Trophoblast cell (in vitro differentiated cells and primary cell): Measurements from ENCODE around the gene KIAA0930.

Source experiments
- DNase-seq, 2 donors: peaks; one replicate each; pipeline ENCODE4 v3.0.0-alpha.2; 2016
- H2AFZ ChIP-seq: 2 replicates; pipeline ENCODE4 v1.6.1; 2013; ENCODE audit warnings: low read length, moderate library complexity, mild to moderate bottlenecking; ENCODE audit not compliant: insufficient read depth, poor library complexity
- H2AK5ac ChIP-seq: 2 replicates; pipeline ENCODE4 v1.6.1; 2013; ENCODE audit warnings: mild to moderate bottlenecking, low read length
- H2BK120ac ChIP-seq: 2 replicates; pipeline ENCODE4 v1.6.1; 2013; ENCODE audit warnings: low read length, mild to moderate bottlenecking, moderate library complexity; ENCODE audit not compliant: insufficient read depth, poor library complexity
- H2BK12ac ChIP-seq: 2 replicates; pipeline ENCODE4 v1.6.1; 2013; ENCODE audit warnings: mild to moderate bottlenecking, low read length, moderate library complexity
- H2BK5ac ChIP-seq: 2 replicates; pipeline ENCODE4 v1.6.1; 2013; ENCODE audit warnings: low read length, low read depth, moderate library complexity, mild to moderate bottlenecking; ENCODE audit not compliant: poor library complexity
- H3K14ac ChIP-seq: 2 replicates; pipeline ENCODE4 v1.6.1; 2013; ENCODE audit warnings: mild to moderate bottlenecking, low read length
- H3K18ac ChIP-seq: 2 replicates; pipeline ENCODE4 v1.6.1; 2013; ENCODE audit warnings: mild to moderate bottlenecking, low read length
- H3K23ac ChIP-seq: 2 replicates; pipeline ENCODE4 v1.6.1; 2013; ENCODE audit warnings: low read length
- H3K27ac ChIP-seq: 2 replicates; pipeline ENCODE4 v1.5.1; 2013; ENCODE audit warnings: low read depth, mild to moderate bottlenecking, inconsistent platforms, low read length, moderate library complexity
- H3K27me3 ChIP-seq: 2 replicates; pipeline ENCODE4 v1.6.1; 2013; ENCODE audit warnings: inconsistent platforms, mild to moderate bottlenecking, low read length, moderate library complexity; ENCODE audit not compliant: insufficient read depth
- H3K36me3 ChIP-seq, 2 experiments: 1 replicate in 1 of 2; 2 replicates in 1 of 2; pipeline ENCODE4 v1.6.1; 2013; ENCODE audit warnings: low read length in 2 of 2, mild to moderate bottlenecking in 2 of 2, moderate library complexity in 1 of 2; ENCODE audit not compliant: insufficient read depth in 2 of 2, control insufficient read depth in 1 of 2
- H3K4ac ChIP-seq: 2 replicates; pipeline ENCODE4 v1.6.1; 2013; ENCODE audit warnings: low read depth, mild to moderate bottlenecking, low read length, moderate library complexity
- H3K4me1 ChIP-seq, 2 experiments: 1 replicate in 1 of 2; 2 replicates in 1 of 2; pipeline ENCODE4 v1.6.1; 2013; ENCODE audit warnings: low read length in 2 of 2, mild to moderate bottlenecking in 2 of 2, moderate library complexity in 1 of 2; ENCODE audit not compliant: insufficient read depth in 2 of 2, control insufficient read depth in 1 of 2
- H3K4me2 ChIP-seq: 2 replicates; pipeline ENCODE4 v1.6.1; 2013; ENCODE audit warnings: inconsistent platforms, mild to moderate bottlenecking, low read length, moderate library complexity
- H3K4me3 ChIP-seq: 2 replicates; pipeline ENCODE4 v1.5.1; 2013; ENCODE audit warnings: mild to moderate bottlenecking, low read depth, low read length, inconsistent platforms
- H3K79me1 ChIP-seq: one replicate; pipeline ENCODE4 v1.6.1; 2013; ENCODE audit warnings: low read length
- H3K79me2 ChIP-seq: 2 replicates; pipeline ENCODE4 v1.6.1; 2013; ENCODE audit warnings: low read length, mild to moderate bottlenecking; ENCODE audit not compliant: control insufficient read depth, insufficient read depth, poor library complexity
- H3K9ac ChIP-seq: 2 replicates; pipeline ENCODE4 v1.6.1; 2013; ENCODE audit warnings: mild to moderate bottlenecking, low read length
- H3K9me3 ChIP-seq: 2 replicates; pipeline ENCODE4 v1.6.1; 2013; ENCODE audit warnings: low read depth, mild to moderate bottlenecking, control low read depth, inconsistent platforms, low read length; ENCODE audit not compliant: insufficient read depth
- H4K12ac ChIP-seq: 2 replicates; pipeline ENCODE4 v1.6.1; 2013; ENCODE audit warnings: low read depth, mild to moderate bottlenecking, low read length, moderate library complexity
- H4K8ac ChIP-seq: 2 replicates; pipeline ENCODE4 v1.6.1; 2013; ENCODE audit warnings: low read depth, mild to moderate bottlenecking, low read length, moderate library complexity
- H4K91ac ChIP-seq: one replicate; pipeline ENCODE4 v1.6.1; 2013; ENCODE audit warnings: low read depth, mild to moderate bottlenecking, low read length, moderate library complexity
- WGBS: extraction: QIAGEN DNeasy Blood & Tissue Kit; methylation state at CpG from one replicate; pipeline ENCODE4 v1.1.7; 2013; ENCODE audit warnings: missing lambda C conversion rate; ENCODE audit not compliant: insufficient read length, insufficient coverage; ENCODE audit errors: extremely low coverage; 5-methylcytosine and 5-hydroxymethylcytosine counted together

The KIAA0930 gene

GRCh38 chr22:45246060-45246985, 5.6 kb upstream of the KIAA0930 start:
- no peak overlapping the region for H3K4ac ChIP-seq
- H3K27ac ChIP-seq = peak overlapping the region; percentile 80
- H3K36me3 ChIP-seq = no peaks in the 10 kb centered on the region
- H3K9me3 ChIP-seq = no peaks in the 10 kb centered on the region
- peak overlapping the region; percentile 71 for H4K91ac ChIP-seq
- no peak overlapping the region for H3K18ac ChIP-seq
- H2AK5ac ChIP-seq = peak overlapping the region; percentile 82
- peak overlapping the region; percentile 90 for H2BK120ac ChIP-seq
- peaks cover 9 to 23% of the 10 kb centered on the region in 2 experiments for H3K4me1 ChIP-seq
- peaks cover 14% of the 10 kb centered on the region for H3K79me1 ChIP-seq
- no peak overlapping the region for H2AFZ ChIP-seq
- H3K79me2 ChIP-seq = no peaks in the 10 kb centered on the region
- H4K8ac ChIP-seq = peak overlapping the region; percentile 36
- no peak overlapping the region for H3K14ac ChIP-seq
- H3K4me2 ChIP-seq = peak overlapping the region; percentile 43
- H3K4me3 ChIP-seq = no peak overlapping the region
- H4K12ac ChIP-seq = no peak overlapping the region
- peak overlapping the region; percentile 82 for H2BK5ac ChIP-seq
- H3K23ac ChIP-seq = no peak overlapping the region
- H3K27me3 ChIP-seq = no peaks in the 10 kb centered on the region
- WGBS = no CpG with 5 or more reads among the region's 13 CpGs
- DNase-seq = peak; percentile 96 to 97
- peak overlapping the region; percentile 79 for H2BK12ac ChIP-seq
- H3K9ac ChIP-seq = no peak overlapping the region

DNA sequence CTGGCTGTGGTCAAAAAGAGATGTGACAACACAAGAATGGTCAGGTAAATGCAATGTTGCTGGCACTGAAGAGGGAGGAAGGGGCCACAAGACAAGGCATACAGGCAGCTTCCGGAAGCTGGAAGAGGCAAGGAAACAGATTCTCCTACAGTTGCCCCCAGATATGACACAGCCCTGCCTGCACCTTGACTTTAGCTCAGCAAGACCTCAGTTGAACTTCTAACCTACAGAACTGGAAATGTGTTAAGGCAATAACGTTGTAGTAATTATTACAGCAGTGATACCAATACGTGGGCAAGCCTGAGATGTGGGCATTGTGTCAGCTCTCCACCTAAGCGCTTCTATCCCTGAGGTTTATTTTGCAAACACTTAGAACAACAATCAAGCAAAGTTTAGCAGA, 4.2 kb upstream of the KIAA0930 start:
- no CpG with 5 or more reads among the region's 4 CpGs for WGBS
- no peak overlapping the region for H3K14ac ChIP-seq
- no peaks in the 10 kb centered on the region for H3K27me3 ChIP-seq
- H2AK5ac ChIP-seq = peak overlapping the region; percentile 15
- H4K91ac ChIP-seq = no peak overlapping the region
- no peak overlapping the region for H2BK12ac ChIP-seq
- peaks cover 13 to 26% of the 10 kb centered on the region in 2 experiments for H3K4me1 ChIP-seq
- H4K12ac ChIP-seq = no peak overlapping the region
- H2AFZ ChIP-seq = no peak overlapping the region
- DNase-seq = no peak
- H2BK120ac ChIP-seq = no peak overlapping the region
- no peak overlapping the region for H3K9ac ChIP-seq
- H3K79me2 ChIP-seq = peaks cover 6% of the 10 kb centered on the region
- H3K9me3 ChIP-seq = no peaks in the 10 kb centered on the region
- no peaks in the 10 kb centered on the region for H3K36me3 ChIP-seq
- H3K23ac ChIP-seq = no peak overlapping the region
- no peak overlapping the region for H3K4ac ChIP-seq
- H3K27ac ChIP-seq = no peak overlapping the region
- no peak overlapping the region for H3K4me3 ChIP-seq
- no peak overlapping the region for H2BK5ac ChIP-seq
- no peak overlapping the region for H3K18ac ChIP-seq
- no peak overlapping the region for H3K4me2 ChIP-seq
- no peak overlapping the region for H4K8ac ChIP-seq
- peaks cover 23% of the 10 kb centered on the region for H3K79me1 ChIP-seq

- no CpG with 5 or more reads among the region's 7 CpGs for WGBS
- H4K91ac ChIP-seq = no peak overlapping the region
- no peak overlapping the region for H2AFZ ChIP-seq
- no peak overlapping the region for H4K8ac ChIP-seq
- H3K36me3 ChIP-seq = peaks cover 3 to 9% of the 10 kb centered on the region in 2 experiments
- no peak overlapping the region for H3K27ac ChIP-seq
- H3K4me3 ChIP-seq = no peak overlapping the region
- H3K23ac ChIP-seq = no peak overlapping the region
- H3K4me1 ChIP-seq = peaks cover 22 to 29% of the 10 kb centered on the region in 2 experiments
- DNase-seq = no peak
- H2BK5ac ChIP-seq = no peak overlapping the region
- no peak overlapping the region for H2BK12ac ChIP-seq
- no peak overlapping the region for H3K4me2 ChIP-seq
- no peak overlapping the region for H3K18ac ChIP-seq
- H3K4ac ChIP-seq = no peak overlapping the region
- no peak overlapping the region for H3K9ac ChIP-seq
- no peak overlapping the region for H3K14ac ChIP-seq
- no peaks in the 10 kb centered on the region for H3K27me3 ChIP-seq
- peaks cover 22% of the 10 kb centered on the region for H3K79me1 ChIP-seq
- H2AK5ac ChIP-seq = no peak overlapping the region
- H3K79me2 ChIP-seq = peaks cover 7% of the 10 kb centered on the region
- H4K12ac ChIP-seq = no peak overlapping the region
- peaks cover 2% of the 10 kb centered on the region for H3K9me3 ChIP-seq
- no peak overlapping the region for H2BK120ac ChIP-seq
Measured at GRCh38 chr22:45242778-45243191, 2.1 kb upstream of the KIAA0930 start.

DNA sequence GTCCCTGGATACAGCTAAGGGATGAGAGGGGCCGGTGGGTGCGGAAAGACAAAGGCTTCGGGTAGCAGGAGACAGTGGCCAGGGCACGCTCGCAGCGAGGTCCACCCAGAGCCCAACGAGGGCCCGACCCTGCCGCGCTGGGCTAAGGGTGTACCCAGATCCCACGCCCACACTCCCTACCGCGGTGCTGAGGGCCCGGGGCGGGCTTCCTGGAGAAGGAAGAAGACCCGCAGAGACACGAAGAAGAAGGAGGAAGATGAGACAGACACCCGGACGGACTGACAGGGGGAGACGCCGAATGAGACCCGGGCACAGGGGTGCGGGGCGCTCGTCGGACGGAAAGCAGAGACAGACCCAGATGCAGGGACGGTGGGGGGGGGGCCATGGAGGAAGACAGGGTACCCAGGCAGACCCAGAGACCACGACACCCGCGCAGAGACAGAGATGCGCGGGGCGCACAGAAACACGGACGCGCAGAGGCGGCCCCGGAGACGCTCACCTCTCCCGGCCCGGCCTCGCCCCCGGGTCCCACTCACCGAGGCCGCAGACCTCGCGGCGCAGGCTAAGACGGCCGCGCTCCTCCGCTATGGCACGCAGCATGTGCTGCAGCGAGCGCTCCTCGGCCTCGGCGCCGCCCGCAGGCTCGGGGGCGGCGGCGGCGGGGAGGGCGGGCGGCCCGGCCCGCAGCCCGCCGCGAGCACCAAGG, 437 bp downstream of the KIAA0930 start:
- peaks cover 2% of the 10 kb centered on the region for H3K9me3 ChIP-seq
- peak overlapping the region; percentile 61 for H3K14ac ChIP-seq
- peak overlapping the region; percentile 52 for H4K12ac ChIP-seq
- H3K27me3 ChIP-seq = no peaks in the 10 kb centered on the region
- H3K18ac ChIP-seq = peak overlapping the region; percentile 86
- peak overlapping the region; percentile 86 for H3K4me3 ChIP-seq
- H4K91ac ChIP-seq = peak overlapping the region; percentile 68
- H2BK120ac ChIP-seq = peak overlapping the region; percentile 53
- peak overlapping the region; percentile 19 for H3K4ac ChIP-seq
- H3K9ac ChIP-seq = peak overlapping the region; percentile 70
- peak overlapping the region; percentile 21 for H2BK12ac ChIP-seq
- no peak overlapping the region for H3K23ac ChIP-seq
- peaks cover 10 to 21% of the 10 kb centered on the region in 2 experiments for H3K36me3 ChIP-seq
- H3K79me2 ChIP-seq = peaks cover 7% of the 10 kb centered on the region
- H3K4me2 ChIP-seq = peak overlapping the region; percentile 90
- peaks cover 13% of the 10 kb centered on the region for H3K79me1 ChIP-seq
- DNase-seq = peak in 1 of 2 donors; percentile 53
- H2AFZ ChIP-seq = peak overlapping the region; percentile 20
- no peak overlapping the region for H4K8ac ChIP-seq
- no CpG with 5 or more reads among the region's 73 CpGs for WGBS
- no peak overlapping the region for H3K27ac ChIP-seq
- no peak overlapping the region for H2BK5ac ChIP-seq
- peak overlapping the region; percentile 35 for H2AK5ac ChIP-seq
- peaks cover 21 to 25% of the 10 kb centered on the region in 2 experiments for H3K4me1 ChIP-seq
